ENCODE data around the gene KRT2.
A peak's percentile ranks its signal among the peaks of the same experiment; 100 is the strongest.

The KRT2 gene

DNA sequence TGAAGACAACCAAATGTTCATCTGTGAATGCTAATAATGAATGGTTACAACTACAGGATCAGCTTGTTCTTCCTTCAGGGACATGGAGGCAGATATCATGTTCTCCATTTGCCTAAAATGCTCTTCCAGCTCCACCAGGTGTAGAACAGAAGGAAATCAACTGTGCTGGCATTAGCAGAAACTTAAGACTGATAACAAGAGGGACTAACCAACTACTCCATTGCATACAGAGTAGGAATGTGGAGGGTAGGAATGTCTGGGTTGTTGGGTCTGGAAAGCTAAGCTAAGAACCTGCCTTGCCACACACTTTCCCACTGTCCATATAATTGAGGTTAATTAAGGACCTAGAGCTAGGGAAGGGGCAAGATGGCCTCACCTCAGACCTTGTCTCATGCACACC is 11.4 kb upstream of the KRT2 start:
- no peak for DNase-seq (ENCODE audit: low read depth)

DNA sequence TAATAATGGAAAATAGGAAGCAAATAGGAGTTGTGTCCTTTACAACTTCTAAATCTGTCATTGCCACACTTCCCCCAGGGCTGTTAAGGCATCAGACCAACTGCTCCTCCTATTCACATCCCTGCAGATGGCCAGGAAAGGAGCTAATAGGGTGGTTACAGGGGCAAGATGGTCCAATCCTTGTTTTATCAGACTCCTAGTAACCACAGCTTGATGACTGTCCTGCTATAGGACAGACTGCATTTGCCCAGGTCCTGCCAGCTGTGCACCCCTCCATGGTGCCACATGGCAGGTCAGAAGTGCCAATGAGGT is 10.9 kb upstream of the KRT2 start:
- DNase-seq (ENCODE audit: low read depth), result no peak

DNA sequence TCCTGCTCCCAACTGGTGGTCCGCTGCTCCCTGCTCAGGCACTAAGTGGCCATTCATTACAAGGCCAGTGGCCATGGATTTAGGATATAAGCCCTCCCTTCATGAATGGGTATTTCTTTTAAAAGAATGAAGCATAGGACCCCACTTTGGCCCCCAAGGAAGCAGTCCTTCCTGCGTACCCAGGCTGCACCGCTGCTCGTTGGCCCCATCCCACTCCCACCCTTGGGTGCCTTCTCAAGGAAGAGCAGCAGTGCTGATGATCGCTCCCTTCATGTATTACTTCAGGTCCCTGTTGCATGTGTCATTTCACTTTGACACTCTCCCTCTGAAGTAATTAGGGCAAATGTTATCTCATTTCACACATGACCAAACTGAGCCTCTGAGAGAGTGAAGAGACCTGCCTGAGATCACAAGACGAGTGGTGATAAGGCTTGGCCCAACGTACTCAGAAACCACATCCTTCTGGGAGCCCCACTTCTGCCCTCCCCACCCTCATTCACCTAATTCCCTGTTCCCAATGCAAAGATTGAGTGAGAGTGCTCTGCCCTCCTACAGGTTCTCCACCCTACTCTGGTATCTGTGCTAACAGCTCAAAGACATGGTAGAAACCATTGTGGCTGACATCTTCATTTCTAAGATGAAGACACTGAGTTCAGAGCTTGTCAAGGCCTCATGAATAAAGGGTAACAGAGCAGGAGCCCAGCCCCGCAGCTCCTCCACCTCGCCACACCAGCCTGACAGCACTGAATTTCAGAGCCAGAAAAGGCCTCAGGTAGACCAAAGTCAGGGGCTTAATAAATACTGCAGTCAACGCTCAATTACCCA is 10.3 kb upstream of the KRT2 start:
- no peak for DNase-seq (ENCODE audit: low read depth)

DNA sequence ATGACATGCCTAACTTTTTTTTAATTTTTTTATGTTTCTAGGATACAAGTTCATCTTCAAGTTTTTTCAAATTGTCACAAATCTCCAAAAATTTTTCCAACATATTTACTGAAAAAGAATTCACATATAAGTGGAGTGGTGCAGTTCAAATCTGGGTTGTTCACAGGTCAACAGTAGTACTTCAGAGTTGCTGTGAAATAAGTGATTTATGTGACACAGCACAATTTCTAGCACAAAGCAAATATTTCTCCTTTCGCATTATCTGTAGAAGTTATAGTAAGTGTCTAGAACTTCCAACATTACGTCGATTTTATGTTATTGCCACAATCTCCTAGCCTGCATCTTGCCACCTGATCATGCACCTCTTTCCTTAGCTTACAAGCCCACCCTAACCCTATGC is 9.7 kb upstream of the KRT2 start:
- DNase-seq (ENCODE audit: low read depth), result no peak

DNA sequence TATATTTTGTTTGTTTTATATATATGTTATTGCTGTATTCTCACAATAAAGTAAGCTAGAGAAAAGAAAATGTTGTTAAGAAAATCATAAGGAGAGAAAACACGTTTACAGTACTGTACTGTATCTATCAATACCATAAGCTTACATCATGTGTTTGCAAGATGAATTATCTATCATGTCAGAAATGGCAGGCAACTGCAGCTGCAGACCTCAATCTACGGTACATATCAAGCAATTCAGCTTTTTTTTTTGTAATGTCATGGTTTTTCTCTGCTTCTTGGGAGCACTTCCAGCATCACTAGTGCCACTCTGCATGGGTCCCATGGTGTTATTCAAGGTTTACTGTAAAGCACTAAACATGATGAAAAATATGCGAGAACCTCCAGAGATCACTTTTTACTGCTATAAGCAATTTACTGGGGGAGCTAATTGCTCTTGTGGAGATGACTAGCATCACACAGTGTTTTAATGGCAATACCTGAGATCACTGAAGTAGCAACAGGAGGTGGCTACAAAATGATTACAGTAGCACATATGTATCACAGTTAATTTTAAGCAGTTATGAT is 9.0 kb upstream of the KRT2 start:
- no peak for DNase-seq (ENCODE audit: low read depth)

DNA sequence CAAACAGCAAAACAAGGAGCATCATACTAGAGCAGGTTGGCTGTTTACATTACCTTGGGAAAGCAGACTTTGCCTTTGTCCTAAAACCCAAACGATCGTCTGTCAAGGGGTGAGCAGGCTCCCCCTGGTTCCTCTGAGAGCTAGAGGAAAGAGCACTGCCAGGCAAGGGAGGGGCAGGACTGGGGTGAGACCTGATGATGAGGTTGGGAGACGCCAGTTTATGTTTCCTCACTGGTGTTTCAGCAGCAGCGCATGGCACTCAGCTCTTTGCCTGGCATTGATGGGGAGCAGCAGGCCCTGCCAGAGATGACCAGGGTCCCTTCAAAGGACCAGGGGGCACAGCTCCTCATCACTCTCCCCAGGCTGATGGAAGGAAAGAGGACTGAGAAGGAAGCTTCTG is 7.9 kb upstream of the KRT2 start:
- no peak for DNase-seq (ENCODE audit: low read depth)

DNA sequence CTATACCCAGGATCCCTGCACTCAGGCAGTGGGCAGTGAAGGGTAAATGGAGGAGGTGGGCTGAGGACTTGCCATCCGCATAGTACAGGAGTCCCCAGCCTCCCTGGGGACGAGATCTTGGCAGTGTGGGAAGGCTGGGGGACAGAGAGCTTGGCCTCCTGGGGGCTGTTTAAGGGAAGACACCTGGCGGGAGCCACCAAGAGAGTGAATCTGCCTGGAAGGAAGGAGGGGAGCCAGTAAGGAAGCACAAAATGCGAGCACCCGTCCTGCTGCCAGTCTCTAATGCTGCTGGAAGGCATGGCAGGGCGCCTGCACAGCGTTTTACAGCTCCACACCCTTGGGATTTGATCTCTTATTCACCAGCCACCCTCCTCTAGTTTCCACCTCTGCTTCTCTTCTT is 7.4 kb upstream of the KRT2 start:
- no peak for DNase-seq (ENCODE audit: low read depth)

DNA sequence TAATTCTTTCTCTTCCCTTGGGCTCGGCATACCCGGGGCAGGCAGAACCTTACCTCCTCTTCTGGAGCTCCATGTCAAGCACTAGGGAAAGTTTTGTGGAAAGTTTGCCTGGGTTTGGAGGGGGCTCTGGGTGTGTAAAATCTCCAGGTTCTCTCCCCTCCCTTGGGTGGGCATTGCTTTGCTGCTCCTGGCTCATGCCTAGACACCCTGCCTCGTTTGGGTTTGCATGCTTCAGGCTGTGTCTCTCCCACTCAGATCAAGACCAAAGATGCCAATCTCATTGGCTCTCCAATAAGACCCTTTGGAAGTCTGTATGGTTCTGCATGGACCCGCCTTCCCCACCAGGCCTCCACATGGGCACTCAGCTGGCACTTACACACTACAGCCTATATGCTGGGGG is 6.2 kb upstream of the KRT2 start:
- no peak for DNase-seq (ENCODE audit: low read depth)

DNA sequence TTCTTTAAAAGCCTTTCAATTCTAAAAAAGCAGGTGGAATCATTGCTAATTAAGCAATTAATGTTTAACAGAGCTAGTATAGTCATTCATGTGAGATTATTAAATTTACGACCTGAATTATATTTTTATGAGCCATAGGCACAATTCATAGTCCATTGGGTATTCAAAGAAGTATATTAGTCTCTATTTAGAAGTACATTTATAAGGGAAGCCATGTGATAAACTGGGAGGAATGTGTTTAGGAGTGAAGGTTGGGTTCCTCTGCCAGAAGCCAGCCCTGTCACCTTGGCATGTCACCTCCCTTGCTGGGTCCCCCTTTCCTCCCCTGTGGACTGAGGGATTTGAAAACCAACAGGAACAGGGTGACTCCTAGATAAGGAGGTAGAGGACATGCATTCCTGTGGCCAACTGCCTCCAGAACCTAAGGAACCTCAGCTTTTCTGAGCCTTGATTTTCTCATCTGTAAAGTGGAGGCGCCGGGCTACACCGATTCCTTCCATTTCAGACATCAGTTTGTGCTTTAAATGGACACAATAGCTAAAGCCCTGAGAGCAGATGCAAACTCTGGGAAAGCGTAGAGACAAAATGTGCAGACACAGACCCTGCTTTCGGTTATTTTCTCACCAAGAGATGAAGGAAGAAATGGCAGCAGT is 5.4 kb upstream of the KRT2 start:
- DNase-seq (ENCODE audit: low read depth), result no peak

DNA sequence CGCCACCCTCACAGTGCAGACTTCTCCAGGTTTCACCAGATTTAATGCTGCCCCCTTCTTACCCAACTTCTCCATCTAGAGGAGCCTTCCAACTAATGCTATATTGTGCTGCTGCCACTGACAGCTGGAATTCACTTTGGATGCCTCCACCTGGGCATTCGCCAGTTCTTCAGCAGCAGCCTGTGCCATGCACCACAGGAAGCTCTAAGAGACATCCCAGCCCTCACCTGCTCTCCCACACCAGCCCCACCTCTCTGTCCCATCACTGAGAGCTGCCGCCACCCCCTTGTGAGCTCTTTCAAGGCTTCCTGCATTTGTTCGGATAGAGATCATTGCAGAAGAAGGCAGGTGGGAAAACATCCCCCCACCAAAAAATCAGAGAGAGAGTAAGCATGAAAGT is 4.6 kb upstream of the KRT2 start:
- DNase-seq (ENCODE audit: low read depth), result no peak

DNA sequence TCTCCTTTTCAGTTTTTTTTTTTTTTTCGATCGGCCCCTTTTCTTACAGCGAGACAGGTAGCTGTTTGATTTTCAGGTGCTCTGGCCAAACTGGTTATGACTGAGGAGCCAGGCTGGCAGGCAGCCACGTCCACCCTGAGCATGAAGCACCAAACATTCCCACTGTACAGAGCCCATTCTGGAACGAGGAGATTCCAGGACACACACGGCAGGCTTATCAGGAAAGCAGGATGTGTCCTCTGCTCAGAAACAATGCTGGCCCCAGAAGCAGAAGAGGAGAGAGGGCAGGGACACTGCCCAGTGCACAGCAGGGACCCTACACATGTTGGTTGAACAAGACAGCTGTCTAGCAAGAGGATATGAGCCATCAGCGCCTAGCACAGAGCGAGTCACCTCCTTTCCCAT is 3.7 kb upstream of the KRT2 start:
- DNase-seq (ENCODE audit: low read depth), result no peak

DNA sequence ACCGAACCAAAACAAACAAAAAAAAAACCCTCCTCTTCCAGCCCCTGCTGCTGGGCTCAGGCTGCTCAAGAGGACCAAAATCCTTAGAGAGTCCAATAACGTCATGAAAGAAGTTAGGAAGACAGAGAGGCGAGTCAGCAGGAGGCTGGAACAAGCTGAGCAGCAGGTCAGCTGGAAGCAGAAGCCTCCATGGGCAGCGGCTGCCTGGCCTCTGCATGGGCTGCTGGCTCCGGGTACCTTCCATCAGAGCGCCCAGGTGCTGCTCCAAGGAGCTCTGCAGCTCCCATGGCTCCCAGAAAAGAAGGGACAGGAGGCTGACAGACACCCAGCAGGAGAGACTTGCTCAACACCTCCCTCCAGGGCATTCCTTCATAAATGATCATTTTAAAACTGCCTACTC is 3.2 kb upstream of the KRT2 start:
- peak; percentile 6 for DNase-seq (ENCODE audit: low read depth)

DNA sequence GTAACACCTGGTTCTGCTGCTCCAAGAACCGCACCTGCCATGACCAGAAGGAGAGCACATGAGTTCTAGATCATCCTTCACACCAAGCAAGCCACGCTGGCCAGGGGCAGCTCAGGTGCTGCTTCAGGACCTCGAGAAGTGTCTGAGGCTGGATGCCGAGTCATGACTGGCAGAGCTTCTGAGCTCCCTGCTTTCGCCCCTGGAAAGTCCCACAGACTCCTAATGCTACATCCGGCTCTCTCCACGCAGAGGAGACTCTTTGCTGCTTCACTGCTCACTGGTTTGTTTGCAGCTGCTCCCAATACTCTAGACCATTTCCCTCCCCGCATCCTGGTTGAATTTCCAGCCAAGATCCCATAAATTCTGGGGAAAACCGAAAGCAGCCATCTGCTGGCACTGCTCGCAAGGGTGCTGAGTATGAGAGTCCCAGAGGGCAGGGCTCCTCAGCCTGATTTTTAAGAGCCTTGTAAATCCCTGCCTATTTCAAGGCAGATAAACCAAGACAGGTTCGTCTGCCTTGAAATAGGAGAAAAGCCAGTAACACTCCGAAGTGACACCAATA is 1.4 kb downstream of the KRT2 start:
- peak; percentile 10 for DNase-seq (ENCODE audit: low read depth)

DNA sequence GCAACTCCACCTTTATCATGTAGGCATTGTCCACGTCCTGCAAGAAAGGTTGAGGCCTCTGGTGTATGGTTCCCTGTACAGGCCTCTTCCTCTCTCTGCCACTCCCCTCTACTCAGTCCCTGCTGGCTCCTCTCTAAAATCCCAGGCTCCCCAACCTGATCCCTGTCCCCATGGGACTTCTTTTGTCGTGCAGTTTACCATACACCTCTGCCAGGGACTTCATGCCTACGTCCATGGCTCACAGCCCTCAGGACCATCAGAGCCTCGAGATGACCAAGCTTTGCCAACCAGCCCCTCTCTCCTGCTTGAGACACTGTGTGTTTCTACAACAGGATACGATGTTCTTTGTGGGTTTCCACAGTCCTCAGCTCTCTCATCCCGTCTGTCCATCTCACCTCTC is 2.9 kb downstream of the KRT2 start:
- DNase-seq (ENCODE audit: low read depth), result no peak

DNA sequence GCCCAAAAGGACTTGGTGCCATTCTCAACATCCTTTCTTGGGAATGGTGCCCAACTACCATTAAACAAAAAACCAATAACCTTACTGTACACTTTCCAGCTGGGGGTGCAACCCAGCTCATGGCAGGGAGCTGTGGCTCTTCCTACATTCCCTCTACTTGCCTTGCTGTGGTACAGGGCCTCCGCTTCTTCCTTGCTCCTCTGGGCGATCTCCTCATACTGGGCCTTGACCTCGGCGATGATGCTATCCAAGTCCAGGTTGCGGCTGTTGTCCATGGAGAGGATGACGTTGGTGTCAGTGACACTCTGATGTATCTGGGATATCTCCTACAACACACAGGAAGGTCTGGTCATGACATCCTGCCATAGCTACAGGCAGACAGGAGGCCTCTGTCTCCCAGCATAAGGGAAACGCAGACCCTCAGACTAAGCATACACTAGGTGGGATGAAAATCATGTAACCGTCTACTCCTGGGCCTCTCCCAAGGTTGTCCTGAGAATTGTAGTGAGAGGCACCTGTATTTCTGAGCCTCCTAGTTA is 3.9 kb downstream of the KRT2 start:
- no peak for DNase-seq (ENCODE audit: low read depth)

DNA sequence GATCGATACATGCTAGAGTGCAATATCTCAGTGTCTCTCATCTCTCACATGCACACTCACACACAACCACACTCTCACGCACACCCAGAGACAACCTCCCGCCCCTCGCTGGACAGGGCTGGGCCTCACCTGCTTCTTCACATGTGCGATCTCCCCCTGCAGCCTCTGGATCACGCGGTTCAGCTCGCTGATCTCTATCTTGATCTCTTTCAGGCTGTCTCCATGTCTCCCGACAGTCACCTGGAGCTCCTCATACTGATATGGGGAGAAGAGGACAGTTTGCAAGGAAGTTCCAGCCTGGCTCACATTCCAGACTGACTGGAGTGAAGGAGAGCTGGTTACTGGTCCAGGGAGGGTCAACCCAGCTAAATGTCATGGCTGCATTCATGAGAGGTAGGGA is 4.4 kb downstream of the KRT2 start:
- DNase-seq (ENCODE audit: low read depth), result no peak

DNA sequence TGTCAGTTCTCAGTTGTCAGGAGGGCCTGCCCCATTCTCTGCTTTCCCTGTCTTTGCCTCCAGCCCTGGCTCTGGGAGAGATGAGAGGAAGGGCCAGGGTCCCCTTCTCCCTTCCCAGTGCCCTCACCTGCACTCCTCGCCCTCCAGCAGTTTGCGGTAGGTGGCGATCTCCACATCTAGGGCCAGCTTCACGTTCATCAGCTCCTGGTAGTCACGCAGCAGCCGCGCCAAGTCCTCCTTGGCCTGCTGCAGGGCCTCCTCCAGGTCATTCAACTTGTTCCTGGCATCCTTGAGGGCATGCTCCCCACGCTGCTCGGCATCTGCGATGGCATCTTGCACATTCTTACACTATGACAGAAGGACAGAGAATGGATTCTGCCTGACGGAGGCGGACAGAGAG is 5.4 kb downstream of the KRT2 start:
- no peak for DNase-seq (ENCODE audit: low read depth)

DNA sequence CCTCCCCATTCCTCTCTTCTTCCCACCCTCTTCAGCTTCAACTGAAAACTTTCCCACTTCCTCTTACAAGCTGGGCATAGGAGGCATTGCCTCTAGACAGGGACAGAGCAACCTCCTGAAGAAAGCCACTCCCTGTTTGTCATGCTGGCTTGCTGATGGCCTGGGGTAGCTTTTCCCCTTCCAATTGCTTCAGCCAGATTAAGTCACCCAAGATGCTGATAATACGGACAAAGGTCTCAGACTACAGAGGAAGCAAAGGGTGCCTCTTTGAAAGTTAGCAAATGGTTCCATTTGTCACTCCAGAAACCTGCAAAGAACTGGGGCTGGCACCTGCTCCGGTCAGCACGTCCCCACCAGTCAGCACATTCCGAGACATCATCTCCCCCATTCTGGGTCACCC is 6.0 kb downstream of the KRT2 start:
- DNase-seq (ENCODE audit: low read depth), result no peak

DNA sequence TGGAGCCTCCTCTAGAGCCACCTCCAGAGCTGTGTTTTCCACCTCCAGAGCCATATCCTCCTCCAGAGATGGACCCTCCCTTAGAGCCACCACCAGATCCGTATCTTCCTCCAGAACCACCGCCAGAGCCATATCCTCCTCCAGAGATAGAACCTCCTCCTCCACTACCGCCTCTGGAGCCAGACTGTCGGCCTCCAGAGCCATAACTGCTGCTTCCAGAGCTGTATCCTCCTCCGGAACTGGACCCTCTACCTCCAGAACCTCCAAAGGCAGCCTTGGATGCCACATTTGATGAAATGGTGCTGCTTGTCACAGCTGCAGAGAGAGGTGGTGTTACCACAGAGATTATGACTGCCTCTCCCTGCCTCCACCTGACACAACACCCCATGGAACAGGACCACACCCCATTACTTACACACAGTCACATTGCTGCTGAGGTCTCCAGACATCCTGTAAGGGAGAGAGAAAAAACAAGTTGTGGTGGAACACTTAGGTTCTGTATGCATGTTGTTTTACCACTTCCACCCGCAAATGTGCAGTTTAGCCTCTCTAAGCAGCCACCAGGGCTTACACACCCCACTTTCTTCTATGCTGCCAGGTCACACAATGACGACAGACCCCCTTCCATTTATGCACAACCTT is 6.8 kb downstream of the KRT2 start:
- DNase-seq (ENCODE audit: low read depth), result no peak

DNA sequence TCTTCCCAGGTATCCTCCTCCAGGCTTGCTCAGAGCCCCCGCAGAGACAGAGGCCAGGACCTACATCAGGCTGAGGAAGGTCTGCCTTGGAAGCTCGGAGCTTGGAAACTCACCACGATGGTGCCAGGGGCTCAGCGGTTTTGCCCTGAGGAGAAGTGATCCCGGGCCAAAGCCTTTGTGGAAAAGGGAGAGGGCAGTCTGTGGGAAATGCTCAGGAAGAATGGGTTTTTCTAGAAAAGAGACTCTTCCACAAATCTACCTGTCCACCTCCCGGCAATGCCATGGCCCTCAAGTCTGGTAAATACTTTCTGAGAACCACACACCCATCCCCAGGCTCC is 8.0 kb downstream of the KRT2 start:
- DNase-seq (ENCODE audit: low read depth), result no peak

DNA sequence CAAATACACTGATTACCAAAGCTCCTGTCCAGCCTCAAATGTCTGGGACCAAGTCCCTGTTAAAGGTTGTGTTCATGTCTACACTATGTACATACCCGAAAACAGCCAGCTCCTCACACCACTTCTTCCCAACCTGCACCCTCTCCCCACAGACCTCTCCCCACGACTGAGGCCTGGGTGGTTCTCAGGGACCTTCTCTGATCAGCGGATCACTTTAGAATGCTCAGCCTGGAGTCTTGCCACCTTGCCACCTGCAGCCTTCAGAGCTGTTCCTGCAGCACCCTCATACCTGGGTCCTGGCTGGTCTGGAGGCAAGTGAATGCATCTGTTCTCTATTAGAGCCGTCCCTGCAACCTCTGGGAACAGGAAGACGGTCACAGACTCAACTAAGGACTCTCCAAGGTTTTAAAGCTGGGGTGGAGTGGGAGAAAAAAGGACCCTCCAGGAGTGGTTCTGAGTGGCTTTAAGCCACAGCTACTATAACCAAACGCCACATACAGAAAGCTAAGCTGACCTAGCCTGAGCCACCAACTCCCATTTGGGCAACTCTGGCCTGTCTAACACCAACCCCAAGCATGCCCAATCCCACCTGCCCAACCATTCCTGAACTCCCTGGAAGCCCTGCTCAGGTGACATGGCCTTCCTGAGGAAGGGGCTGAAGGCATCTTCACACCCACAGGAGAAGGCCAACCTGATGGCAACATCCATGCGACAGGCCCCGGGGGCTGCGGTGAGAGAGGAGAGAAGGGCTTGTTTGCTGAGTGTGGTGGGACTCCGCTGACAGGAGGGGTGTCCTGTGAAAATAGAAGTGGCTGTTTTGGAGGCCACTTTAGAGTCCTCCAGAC is 8.6 kb downstream of the KRT2 start:
- no peak for DNase-seq (ENCODE audit: low read depth)

DNA sequence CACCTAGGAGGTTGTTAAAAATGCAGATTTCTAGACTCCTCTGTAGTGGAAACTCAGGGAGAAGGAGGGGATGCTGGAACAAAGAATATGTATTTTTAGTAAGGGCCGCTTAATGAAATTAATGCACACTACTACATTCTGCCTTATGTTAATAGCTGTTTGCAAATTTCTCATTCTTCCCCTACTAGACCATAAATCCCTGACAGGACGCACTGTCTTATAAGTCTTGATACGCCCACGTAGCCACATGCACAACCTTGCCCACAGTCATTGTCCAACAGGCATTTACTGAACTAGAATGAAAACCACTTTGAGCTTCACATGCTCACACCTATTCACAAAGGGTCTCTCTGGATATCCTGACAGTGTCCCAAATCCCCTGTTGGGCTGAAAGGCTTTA is 10.5 kb downstream of the KRT2 start:
- no peak for DNase-seq (ENCODE audit: low read depth)

All from stromal cell of bone marrow (primary cell).